Thyroid gland (tissue), 4 donors: ENCODE data around the gene C20orf204.

Source experiments
- POLR2A ChIP-seq, 2 donors: fragments of 450-650 bp; IDR thresholded peaks; one replicate each; pipeline ENCODE4 v1.6.1; 2017; ENCODE audit warnings: antibody characterized with exemption in 2 of 2, mild to moderate bottlenecking in 2 of 2, moderate library complexity in 1 of 2
- TF ChIP-seq, protein P1 (sequence below), 6 experiments: fragments of 200-600 bp in 3 of 6; fragments of 450-650 bp in 3 of 6; sonication (generic) in 3 of 6; IDR thresholded peaks; one replicate each; pipeline ENCODE4 v1.5.1; 2016 to 2019; ENCODE audit warnings: antibody characterized with exemption in 6 of 6, mild to moderate bottlenecking in 2 of 6, inconsistent platforms in 1 of 6, moderate library complexity in 1 of 6

DNA sequence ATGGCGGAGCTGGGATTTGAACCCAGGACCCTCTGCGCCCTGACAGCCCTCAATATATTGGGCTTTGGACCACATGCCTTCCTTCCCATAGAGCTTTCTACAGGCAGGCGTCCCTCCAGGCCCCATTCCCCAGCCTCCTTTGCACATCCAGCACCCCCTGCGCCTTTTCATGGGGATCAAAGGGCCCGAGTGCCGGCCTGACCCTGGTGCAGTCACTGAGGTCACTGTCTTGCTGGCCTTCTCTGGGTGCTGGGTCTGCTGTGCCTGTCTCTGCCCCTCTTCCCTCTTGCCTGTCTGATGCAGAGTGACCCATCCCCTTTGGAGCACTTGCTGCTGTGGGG lies 45.6 kb downstream of the C20orf204 start:
- no peak for TF ChIP-seq POLR2A (IDR thresholded peaks at IDR 0.05)
- TF ChIP-seq, protein P1, sequence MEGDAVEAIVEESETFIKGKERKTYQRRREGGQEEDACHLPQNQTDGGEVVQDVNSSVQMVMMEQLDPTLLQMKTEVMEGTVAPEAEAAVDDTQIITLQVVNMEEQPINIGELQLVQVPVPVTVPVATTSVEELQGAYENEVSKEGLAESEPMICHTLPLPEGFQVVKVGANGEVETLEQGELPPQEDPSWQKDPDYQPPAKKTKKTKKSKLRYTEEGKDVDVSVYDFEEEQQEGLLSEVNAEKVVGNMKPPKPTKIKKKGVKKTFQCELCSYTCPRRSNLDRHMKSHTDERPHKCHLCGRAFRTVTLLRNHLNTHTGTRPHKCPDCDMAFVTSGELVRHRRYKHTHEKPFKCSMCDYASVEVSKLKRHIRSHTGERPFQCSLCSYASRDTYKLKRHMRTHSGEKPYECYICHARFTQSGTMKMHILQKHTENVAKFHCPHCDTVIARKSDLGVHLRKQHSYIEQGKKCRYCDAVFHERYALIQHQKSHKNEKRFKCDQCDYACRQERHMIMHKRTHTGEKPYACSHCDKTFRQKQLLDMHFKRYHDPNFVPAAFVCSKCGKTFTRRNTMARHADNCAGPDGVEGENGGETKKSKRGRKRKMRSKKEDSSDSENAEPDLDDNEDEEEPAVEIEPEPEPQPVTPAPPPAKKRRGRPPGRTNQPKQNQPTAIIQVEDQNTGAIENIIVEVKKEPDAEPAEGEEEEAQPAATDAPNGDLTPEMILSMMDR (IDR thresholded peaks at IDR 0.05), result no peak
